Measurements from ENCODE around the gene AADACL4. TPM values are rescaled to one million over a fixed set of nuclear protein-coding genes. Genes with fewer than 3 reads are reported as not detected.
A peak's percentile ranks its signal among the peaks of the same experiment; 100 is the strongest.

The AADACL4 gene
- total and polyA plus RNA-seq, 9 of the 15 experiments (the other 6 are each of a cell fraction or from before 2014, with no cell fraction given): not detected

GRCh38 chr1:12604114-12604874 lies 39.6 kb upstream of the AADACL4 start (continued):
- TF ChIP-seq REST (IDR thresholded peaks at IDR 0.05; ENCODE audit: borderline replicate concordance) (peak; percentile 34; the same call in 1 of the 2 replicates), REST (CRISPR knock-in tag; IDR thresholded peaks at IDR 0.05; ENCODE audit: low read depth) (no peak), ZBTB1 (CRISPR knock-in tag; IDR thresholded peaks at IDR 0.05; ENCODE audit: borderline replicate concordance, low read depth) (no peak), ATF6 (CRISPR knock-in tag; IDR thresholded peaks at IDR 0.05) (no peak), NR1H2 (CRISPR knock-in tag; IDR thresholded peaks at IDR 0.05) (peak; percentile 84; the same call in 1 of the 2 replicates), TEAD4 (IDR thresholded peaks at IDR 0.05; ENCODE audit: low read length) (peak; percentile 96), TEAD4 (CRISPR knock-in tag; IDR thresholded peaks at IDR 0.05; ENCODE audit: borderline replicate concordance) (no peak), TFAP4 (CRISPR knock-in tag; IDR thresholded peaks at IDR 0.05; ENCODE audit: borderline replicate concordance) (peak; percentile 70), RERE (CRISPR knock-in tag; IDR thresholded peaks at IDR 0.05; ENCODE audit: borderline replicate concordance) (no peak)

All from K562 (cell line).